HepG2 (cell line): ENCODE data around the gene GP1BA.

ENCODE experiments used
- SALL1 ChIP-seq: sonication (generic); formaldehyde crosslinking; IDR thresholded peaks from 2 replicates; pipeline ENCODE4 v1.8.0; 2022; ENCODE audit warnings: mild to moderate bottlenecking, missing genetic modification reagents
- ZNF234 ChIP-seq: sonication (generic); formaldehyde crosslinking; conservative IDR thresholded peaks from 2 replicates; pipeline ENCODE4 v1.5.1; 2020; ENCODE audit warnings: mild to moderate bottlenecking, missing genetic modification reagents
- ZNF691 ChIP-seq: sonication (generic); formaldehyde crosslinking; IDR thresholded peaks from 2 replicates; pipeline ENCODE4 v1.4.0; 2020; ENCODE audit warnings: missing genetic modification reagents, low read depth, mild to moderate bottlenecking, borderline replicate concordance

- TF ChIP-seq ZNF234 (CRISPR knock-in tag) (no peak), ZNF691 (CRISPR knock-in tag) (no peak), SALL1 (CRISPR knock-in tag) (no peak)
These were observed 26.0 kb downstream of the GP1BA start for GRCh38 chr17:4958102-4958501.
